Activated T-helper 1 cell treated with Interleukin-2 at 50 U/mL for 16 hours (primary cell): ENCODE results near the gene EDA.
"Not testable (repeated sequence)": the region's sequence is repeated elsewhere in the genome, so short reads cannot be mapped to it uniquely, and the experiment has no call there.

Experiments
- DNase-seq: peaks from one replicate; pipeline ENCODE4 v3.0.0-alpha.2; 2020; ENCODE audit warnings: low read depth

Gene EDA

GRCh38 chrX:69959712-69960111 is 343.8 kb downstream of the EDA start:
- DNase-seq: no peak

GRCh38 chrX:69961365-69962072 is 345.6 kb downstream of the EDA start:
- DNase-seq: no peak

GRCh38 chrX:69968950-69969349 is 353.0 kb downstream of the EDA start:
- no peak for DNase-seq

GRCh38 chrX:69969460-69969859 is 353.5 kb downstream of the EDA start:
- DNase-seq: no peak

GRCh38 chrX:69987691-69988090 is 371.8 kb downstream of the EDA start:
- no peak for DNase-seq

GRCh38 chrX:69988955-69989394 is 373.1 kb downstream of the EDA start:
- no peak for DNase-seq

GRCh38 chrX:69991685-69992084 is 375.8 kb downstream of the EDA start:
- no peak for DNase-seq

GRCh38 chrX:69993494-69993893 is 377.6 kb downstream of the EDA start:
- no peak for DNase-seq

GRCh38 chrX:69995362-69996112 is 379.6 kb downstream of the EDA start:
- DNase-seq: no peak

- DNase-seq: no peak
These were observed 380.2 kb downstream of the EDA start for GRCh38 chrX:69996113-69996468.

GRCh38 chrX:69998299-69998698 is 382.4 kb downstream of the EDA start:
- DNase-seq: not testable (repeated sequence)

- no peak for DNase-seq
These were observed 385.4 kb downstream of the EDA start for GRCh38 chrX:70001269-70001668.

GRCh38 chrX:70001708-70002341 is 385.9 kb downstream of the EDA start:
- no peak for DNase-seq

GRCh38 chrX:70007946-70008345 is 392.0 kb downstream of the EDA start:
- DNase-seq: no peak

GRCh38 chrX:70009049-70009448 is 393.1 kb downstream of the EDA start:
- DNase-seq: no peak

GRCh38 chrX:70009970-70010369 is 394.1 kb downstream of the EDA start:
- DNase-seq: no peak

GRCh38 chrX:70012756-70013155 is 396.8 kb downstream of the EDA start:
- DNase-seq: no peak

- DNase-seq: no peak
These were observed 397.8 kb downstream of the EDA start for GRCh38 chrX:70013466-70014381.

- no peak for DNase-seq
These were observed 400.6 kb downstream of the EDA start for GRCh38 chrX:70016513-70016912.

- DNase-seq: no peak
These were observed 406.7 kb downstream of the EDA start for GRCh38 chrX:70022616-70023015.

GRCh38 chrX:70025464-70025863 is 409.6 kb downstream of the EDA start:
- DNase-seq: no peak
